HUDEP-2 (cell line): ENCODE results near the gene SAMD8.
"Not testable (repeated sequence)": the region's sequence is repeated elsewhere in the genome, so short reads cannot be mapped to it uniquely, and the experiment has no call there.

ENCODE experiments used
- DNase-seq, 76 experiments: peaks; one replicate each; lab custom pipeline; 2025; ENCODE audit not compliant: unreplicated experiment in 76 of 76; lab: John Stamatoyannopoulos, UW

The SAMD8 gene

DNA sequence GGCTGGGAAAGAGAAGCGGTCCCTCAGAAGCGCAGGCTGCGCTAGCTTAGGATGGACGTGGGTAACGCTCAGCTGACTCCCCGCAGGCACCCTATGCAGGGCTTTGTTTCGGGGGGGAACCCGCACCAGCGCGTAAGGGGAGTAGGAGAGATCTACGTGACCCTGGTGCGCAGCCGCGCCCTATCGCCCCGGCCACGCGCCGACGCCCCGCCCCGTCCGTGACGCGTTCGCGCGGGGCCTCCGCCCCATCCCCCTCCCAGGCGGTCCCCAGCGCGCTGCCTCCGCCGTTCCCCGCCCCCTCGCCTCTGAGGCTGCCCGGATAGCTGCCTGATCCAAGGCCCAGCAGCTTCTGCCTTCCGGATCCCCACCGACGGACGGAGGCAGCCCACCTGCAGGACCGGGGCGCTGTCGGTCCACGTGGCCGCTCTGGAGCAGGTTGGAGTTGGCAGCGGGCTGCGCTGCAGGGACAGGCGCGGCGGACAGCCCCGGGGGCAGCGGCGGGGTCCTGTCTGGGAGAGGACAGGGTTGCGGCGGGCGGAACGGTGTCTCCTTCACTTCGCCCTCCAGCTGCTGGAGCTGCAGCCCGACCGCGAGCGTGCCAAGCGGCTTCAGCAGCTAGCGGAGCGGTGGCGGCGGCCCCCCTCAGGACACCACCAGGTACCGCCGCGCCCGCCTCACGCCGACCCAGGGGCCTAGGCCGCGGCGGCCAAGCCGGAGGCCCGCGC lies 99.0 kb downstream of the SAMD8 start, which contains the start of gene VDAC2:
Gene VDAC2 (plus strand): TSS at position 515 of the 725 bp plus-strand sequence. CDS start 363 bp downstream, outside the sequence.
- DNase-seq, result peak in 75 of 76 experiments; percentile 20 to 99 (median 84)

DNA sequence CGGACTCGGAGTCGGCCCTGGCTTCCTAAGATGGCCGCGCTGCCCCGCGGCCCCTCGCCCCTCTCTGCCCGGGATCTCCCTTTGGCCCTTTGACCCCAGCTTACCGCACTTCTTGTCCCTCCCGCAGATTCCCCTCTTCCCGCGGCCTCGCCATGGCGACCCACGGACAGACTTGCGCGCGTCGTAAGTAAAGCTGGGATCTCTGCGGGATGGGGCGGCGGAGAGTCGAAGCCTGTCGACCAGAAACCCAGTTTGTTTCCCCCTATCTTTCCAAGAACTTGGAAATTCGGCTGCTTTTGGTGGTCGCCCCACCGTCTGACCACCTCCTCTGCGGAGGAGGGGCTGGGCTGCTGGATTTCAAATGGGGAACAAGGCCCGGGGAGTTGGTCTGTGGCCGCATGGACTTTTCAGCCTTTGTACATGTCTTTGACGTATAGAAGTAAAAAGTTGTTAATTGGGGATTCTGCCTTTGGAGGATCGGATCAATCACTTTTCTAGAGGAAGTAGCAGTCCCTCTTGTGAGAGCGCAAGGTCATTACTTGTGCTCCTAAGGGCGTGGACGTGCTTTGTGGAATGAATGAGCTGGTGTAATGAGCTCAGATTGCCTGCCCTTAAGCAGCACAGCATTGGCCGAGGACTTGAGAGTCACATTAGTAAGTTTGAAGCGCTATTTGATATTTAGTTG lies 99.7 kb downstream of the SAMD8 start:
- DNase-seq, result peak in 39 of 76 experiments; percentile 5 to 56 (median 21)

DNA sequence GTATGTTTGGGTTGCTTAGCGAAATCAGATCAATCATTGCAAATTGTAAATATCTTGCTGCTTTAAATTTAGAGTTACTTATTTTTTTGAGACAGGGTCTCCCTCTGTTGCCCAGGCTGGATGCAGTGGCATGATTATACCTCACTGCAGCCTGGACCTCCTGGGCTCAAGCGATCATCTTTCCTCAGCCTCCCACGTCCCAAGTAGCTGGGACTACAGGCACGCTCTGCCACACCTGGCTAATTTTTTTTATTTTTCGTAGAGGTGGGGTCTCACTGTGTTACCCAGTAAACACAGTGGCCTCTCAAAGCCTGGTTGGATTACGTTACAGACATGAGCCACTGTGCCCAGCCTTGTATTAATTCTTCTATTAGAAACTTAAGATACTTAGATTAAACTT lies 100.9 kb downstream of the SAMD8 start:
- DNase-seq, result no peak

DNA sequence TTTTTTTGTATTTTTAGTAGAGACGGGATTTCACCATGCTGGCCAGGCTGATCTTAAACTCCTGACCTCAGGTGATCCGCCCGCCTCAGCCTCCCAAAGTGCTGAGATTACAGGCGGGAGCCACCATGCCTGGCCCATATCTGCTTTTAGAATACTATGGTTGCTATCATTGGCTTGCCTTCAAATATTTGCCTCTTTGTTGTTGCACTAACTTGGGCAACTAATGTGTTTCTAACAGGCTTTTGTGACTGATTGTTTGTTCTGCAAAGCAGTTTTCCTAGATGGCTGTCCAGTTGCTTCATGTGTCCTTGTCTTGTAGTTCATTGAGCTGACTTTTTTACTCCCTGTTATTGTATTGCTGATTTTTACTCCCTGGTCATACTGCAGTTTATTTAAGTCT lies 108.8 kb downstream of the SAMD8 start:
- no peak for DNase-seq

DNA sequence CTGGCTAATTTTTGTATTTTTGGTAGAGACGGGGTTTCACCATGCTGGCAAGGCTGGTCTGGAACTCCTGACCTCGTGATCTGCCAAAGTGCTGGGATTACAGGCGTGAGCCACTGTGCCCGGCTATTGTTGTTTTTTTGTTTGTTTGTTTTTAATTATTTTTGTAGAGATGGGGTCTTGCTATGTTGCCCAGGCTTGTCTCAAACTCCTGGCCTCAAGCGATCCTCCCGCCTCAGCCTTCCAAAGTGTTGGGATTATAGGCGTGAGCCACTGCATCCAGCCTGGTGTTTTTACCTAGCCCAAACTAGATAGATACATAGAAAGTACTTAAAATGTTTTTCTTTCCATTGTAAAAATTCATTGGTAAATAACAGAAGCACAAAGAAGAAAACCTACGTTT lies 110.0 kb downstream of the SAMD8 start:
- not testable (repeated sequence) for DNase-seq

DNA sequence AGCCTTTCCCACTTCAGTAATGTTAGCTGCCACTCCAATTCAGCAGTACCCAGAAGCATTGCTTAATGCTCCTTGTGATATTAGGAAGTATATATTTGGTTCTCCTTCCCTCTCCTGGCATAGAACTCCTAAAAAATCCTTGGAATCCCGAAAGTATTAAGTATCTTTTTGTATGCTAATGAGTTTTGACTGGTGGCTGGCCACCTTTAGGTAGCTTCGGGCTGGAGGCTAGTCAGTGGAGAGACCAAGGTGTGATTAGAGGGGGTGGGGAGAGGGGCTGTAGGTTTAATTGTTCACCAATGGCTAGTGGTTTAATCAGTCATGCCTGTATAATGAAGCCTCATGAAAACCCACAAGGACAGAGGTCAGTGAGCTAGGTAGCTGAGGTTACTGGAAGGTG lies 112.1 kb downstream of the SAMD8 start:
- DNase-seq, result no peak

DNA sequence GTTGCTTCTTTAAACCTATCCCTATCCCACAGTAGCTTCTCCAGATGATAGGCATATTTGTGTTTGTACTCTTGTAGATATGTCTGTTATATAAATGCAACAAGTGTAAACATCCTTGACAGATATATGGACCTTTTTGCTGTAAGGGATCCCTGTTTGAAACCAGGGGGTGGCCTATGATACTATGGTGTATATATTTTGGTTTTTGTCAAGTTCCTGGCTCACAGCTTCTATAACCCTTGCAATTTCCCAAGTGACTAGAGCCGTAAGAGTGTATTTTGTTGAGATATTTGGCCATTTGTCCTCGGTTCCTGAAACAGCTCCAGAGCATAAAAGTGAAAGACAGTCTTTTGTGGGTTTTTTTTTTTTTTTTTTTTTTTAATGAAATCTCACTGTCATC lies 114.6 kb downstream of the SAMD8 start:
- DNase-seq, result no peak

DNA sequence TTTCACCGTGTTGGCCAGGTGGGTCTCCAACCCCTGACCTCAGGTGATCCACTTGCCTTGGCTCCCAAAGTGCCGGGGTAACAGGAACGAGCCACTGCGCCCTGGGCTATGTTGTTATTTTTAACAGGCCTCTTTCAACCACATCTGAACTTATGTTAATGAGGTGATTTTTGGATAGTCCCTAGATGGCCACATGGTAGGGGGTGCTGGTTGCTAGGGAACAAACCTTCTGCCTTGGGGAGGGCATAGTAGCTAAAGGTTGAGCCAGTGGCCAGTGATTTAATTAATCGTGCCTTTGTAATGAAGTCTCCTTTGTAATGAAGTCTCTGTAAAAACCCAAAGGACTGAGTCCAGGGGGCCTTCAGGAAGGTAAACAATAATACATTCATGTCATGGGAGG lies 115.2 kb downstream of the SAMD8 start:
- DNase-seq, result no peak

DNA sequence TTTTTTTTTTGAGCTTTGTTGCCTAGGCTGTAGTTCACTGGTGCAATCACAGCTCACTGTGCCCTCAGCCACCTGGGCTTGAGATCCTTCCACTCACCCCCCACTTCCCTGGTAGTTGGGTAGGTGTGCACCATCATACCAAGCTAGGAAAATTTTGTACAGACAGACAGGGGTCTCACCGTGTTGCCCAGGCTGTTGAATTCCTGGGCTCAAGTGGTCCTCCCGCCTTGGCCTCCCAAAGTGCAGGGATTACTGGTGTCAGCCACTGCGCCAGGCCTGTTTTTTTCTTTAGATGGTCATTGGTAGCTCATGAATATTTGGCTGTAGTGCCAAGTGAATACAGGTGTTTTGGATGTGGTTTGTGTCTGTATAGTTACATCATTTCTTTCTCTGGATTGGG lies 116.8 kb downstream of the SAMD8 start:
- DNase-seq, result no peak

DNA sequence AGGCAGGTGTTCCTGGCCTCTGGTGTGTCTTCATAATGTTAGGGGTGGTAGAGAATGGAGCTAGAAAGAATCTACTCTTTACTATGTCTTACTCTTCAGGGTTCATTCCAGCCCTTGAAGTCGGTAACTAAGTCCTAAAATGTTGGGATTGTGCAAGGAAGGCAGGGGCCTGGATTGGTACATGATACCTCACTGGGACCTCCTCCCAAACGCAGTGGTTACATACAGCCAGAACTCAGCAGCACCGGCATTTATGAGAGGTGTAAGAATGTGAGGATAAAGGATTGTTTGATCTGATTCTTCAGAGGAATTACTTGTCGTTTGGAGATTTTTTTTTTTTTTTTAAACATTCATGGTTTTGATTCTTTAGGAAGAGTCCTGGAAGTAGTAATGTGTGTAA lies 117.4 kb downstream of the SAMD8 start:
- no peak for DNase-seq

DNA sequence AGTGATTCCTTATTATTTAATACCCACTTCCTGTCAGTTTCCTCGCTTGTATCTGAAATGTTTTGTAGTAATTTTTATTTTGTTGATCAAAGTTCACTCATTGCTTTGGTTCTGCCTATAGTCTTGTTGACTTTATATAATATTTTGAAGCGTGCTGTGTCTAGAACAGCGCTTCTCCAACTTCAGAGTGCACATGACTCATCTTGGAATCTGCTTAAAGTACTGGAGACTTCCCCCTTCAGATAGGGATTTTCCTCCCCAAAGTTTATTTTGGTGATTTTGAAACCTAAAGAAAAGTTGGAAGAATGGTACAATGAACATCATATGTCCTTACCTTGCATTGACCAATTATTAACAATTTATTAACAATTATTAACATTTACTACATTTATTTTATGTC lies 118.5 kb downstream of the SAMD8 start:
- DNase-seq, result no peak

DNA sequence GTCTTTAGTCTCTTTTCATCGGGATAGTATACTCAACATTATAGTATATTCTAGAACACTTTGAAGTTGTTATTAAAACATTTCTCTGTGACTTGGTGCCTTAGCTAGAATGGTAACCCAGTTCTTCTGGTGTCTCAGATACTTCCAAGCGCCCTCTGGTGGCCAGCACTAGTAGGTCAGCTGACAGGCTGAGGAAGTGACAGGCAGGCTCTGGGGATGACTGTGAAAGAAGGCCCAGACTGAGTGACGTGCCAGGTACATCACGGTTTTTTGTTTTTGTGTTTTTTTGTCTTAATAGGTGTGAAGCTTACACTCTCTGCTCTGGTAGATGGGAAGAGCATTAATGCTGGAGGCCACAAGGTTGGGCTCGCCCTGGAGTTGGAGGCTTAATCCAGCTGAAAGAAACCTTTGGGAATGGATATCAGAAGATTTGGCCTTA lies 119.2 kb downstream of the SAMD8 start:
- peak in 73 of 76 experiments; percentile 24 to 91 (median 74) for DNase-seq
